Subcutaneous abdominal adipose tissue (tissue), 5 donors: ENCODE data around the gene GAS7.

Source experiments
- H3K27ac ChIP-seq: one replicate; pipeline ENCODE4 v1.7.0; 2013; ENCODE audit warnings: low read depth, mild to moderate bottlenecking, inconsistent platforms, low read length, moderate library complexity
- H3K27me3 ChIP-seq, 5 donors: one replicate each; pipeline ENCODE4 v1.7.0; 2013; ENCODE audit warnings: low read length in 5 of 5, inconsistent platforms in 1 of 5; ENCODE audit not compliant: control insufficient read depth in 5 of 5, insufficient read depth in 4 of 5
- H3K36me3 ChIP-seq, 5 donors: one replicate each; pipeline ENCODE4 v1.7.0; 2013; ENCODE audit warnings: low read length in 5 of 5; ENCODE audit not compliant: control insufficient read depth in 5 of 5, insufficient read depth in 5 of 5
- H3K4me1 ChIP-seq, 5 donors: one replicate each; pipeline ENCODE4 v1.7.0; 2013; ENCODE audit warnings: low read length in 5 of 5, mild to moderate bottlenecking in 3 of 5, moderate library complexity in 1 of 5; ENCODE audit not compliant: control insufficient read depth in 5 of 5, insufficient read depth in 5 of 5
- H3K4me3 ChIP-seq, 5 donors: one replicate each; pipeline ENCODE4 v1.7.0; 2013; ENCODE audit warnings: low read length in 5 of 5, low read depth in 1 of 5
- H3K9ac ChIP-seq, 5 donors: one replicate each; pipeline ENCODE4 v1.7.0; 2013; ENCODE audit warnings: low read length in 5 of 5, mild to moderate bottlenecking in 4 of 5, moderate library complexity in 3 of 5
- H3K9me3 ChIP-seq, 5 donors: one replicate each; pipeline ENCODE4 v1.7.0; 2013; ENCODE audit warnings: low read length in 5 of 5; ENCODE audit not compliant: control insufficient read depth in 5 of 5
- donor health status: healthy.
- donor health status: healthy.
- donor health status: healthy.
- donor health status: healthy.
- donor health status: healthy.

The GAS7 gene

GRCh38 chr17:9948928-9949327 lies 249.5 kb downstream of the GAS7 start:
- Histone ChIP-seq H3K27ac (no peak overlapping the region), H3K4me3 (no peak overlapping the region), H3K36me3 (peaks cover 0 to 24% (median 7%) of the 10 kb centered on the region in 5 donors), H3K9ac (no peak overlapping the region), H3K4me1 (peaks cover 0 to 3% (median 0%) of the 10 kb centered on the region in 5 donors), H3K9me3 (no peaks in the 10 kb centered on the region), H3K27me3 (peaks cover 0 to 4% (median 0%) of the 10 kb centered on the region in 5 donors)

DNA sequence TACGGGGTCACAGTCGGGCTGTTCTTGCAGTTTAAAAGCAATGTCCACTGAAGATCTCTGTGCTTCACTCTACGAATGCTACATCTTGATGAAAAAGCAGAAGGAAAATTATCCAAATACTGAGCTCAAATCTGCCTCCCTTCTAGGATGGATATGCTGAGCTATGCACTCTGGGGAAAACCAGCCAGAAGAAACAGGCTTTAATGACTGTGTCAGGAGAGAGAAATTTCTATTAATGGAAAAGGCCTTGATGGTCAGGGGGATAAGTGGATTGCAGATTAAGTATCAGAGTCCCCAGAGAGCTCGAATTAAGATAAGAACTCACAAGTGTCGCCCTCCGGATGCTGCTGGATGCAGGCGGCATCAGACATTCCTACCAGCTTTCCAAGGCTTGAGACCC lies 253.7 kb downstream of the GAS7 start:
- Histone ChIP-seq H3K9ac (no peak overlapping the region), H3K36me3 (peaks cover 0 to 58% (median 23%) of the 10 kb centered on the region in 5 donors), H3K4me3 (no peak overlapping the region), H3K27ac (no peak overlapping the region), H3K9me3 (no peaks in the 10 kb centered on the region), H3K27me3 (no peaks in the 10 kb centered on the region), H3K4me1 (peaks cover 0 to 3% (median 0%) of the 10 kb centered on the region in 5 donors)

- H3K27ac ChIP-seq = no peak overlapping the region
- H3K36me3 ChIP-seq = peaks cover 0 to 69% (median 23%) of the 10 kb centered on the region in 5 donors
Measured at GRCh38 chr17:9943343-9943742, 255.1 kb downstream of the GAS7 start.

DNA sequence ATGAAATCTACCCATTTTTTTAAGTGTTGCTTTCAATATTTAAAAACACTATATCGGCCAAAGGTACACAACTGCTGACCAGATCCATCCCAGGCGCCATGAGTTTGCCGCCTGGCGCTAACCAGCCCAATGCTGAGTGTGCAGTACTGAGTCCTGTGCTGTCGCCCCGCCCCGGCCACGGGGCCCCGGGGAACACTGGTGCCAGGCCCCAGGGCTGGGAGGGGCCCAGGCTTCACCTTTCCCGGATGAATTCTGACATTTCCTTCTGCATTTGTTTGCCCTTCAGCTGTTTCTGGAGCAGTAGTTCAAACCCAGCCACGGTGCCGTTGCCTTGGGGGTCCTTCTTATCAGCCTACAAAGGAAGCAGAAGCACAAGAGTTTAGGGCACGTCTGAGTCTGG lies 255.5 kb downstream of the GAS7 start:
- Histone ChIP-seq H3K27ac (no peak overlapping the region), H3K4me3 (no peak overlapping the region), H3K9ac (no peak overlapping the region), H3K9me3 (peaks cover 3 to 8% (median 7%) of the 10 kb centered on the region in 5 donors), H3K27me3 (no peaks in the 10 kb centered on the region), H3K36me3 (peaks cover 0 to 69% (median 23%) of the 10 kb centered on the region in 5 donors), H3K4me1 (no peaks in the 10 kb centered on the region)

More at GRCh38 chr17:9943343-9943742, 255.1 kb downstream of the GAS7 start:
- H3K4me3 ChIP-seq = no peak overlapping the region
- H3K9me3 ChIP-seq = peaks cover 0 to 5% (median 4%) of the 10 kb centered on the region in 5 donors
- no peaks in the 10 kb centered on the region for H3K27me3 ChIP-seq
- H3K9ac ChIP-seq = no peak overlapping the region
- H3K4me1 ChIP-seq = no peaks in the 10 kb centered on the region

DNA sequence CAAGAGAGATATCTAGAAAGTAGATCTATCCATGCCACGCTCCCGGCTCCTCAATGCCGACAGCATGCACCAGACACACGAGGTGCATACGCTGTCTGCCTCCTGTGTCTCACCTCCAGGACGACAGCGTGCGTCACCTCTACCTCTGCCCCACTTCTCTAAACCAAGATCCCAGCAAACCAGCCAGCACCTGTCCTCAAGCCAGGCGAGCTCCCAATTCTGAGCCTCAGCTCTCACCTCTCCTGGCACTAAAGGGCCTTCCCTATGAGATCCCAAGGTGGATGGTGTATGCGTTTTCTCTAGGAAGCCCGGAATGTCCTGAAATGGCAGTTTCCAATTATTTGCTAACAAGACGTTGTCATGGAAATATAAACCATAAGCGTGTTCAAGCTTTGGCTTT lies 257.1 kb downstream of the GAS7 start:
- H3K4me3 ChIP-seq = no peak overlapping the region
- peaks cover 4 to 9% (median 8%) of the 10 kb centered on the region in 5 donors for H3K9me3 ChIP-seq
- H3K27ac ChIP-seq = no peak overlapping the region
- H3K27me3 ChIP-seq = no peaks in the 10 kb centered on the region
- peaks cover 6 to 14% (median 13%) of the 10 kb centered on the region in 5 donors for H3K4me1 ChIP-seq
- H3K36me3 ChIP-seq = peaks cover 0 to 70% (median 24%) of the 10 kb centered on the region in 5 donors
- no peak overlapping the region for H3K9ac ChIP-seq

DNA sequence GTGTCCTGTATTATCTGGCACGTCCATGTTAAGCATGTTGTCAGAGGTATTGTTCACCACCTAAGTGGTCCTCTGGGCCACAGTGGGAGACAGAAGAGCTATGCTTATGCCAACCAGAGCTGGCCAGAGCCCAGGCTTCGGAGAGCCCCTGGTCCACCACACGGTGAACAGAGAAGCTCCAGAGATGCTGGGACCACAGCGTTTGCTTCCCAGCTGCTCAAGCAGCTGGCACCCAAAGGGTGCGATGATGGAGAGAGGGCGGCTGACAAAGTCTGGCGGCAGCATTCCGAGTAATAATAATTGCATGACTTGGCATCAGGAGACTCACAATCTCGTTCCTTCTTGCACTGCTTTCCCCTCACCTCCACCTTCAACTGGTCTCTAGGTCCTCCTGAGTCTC lies 257.6 kb downstream of the GAS7 start:
- Histone ChIP-seq H3K4me3 (no peak overlapping the region), H3K9me3 (peaks cover 4 to 9% (median 8%) of the 10 kb centered on the region in 5 donors), H3K27ac (no peak overlapping the region), H3K27me3 (no peaks in the 10 kb centered on the region), H3K9ac (no peak overlapping the region), H3K36me3 (peaks cover 0 to 67% (median 22%) of the 10 kb centered on the region in 5 donors), H3K4me1 (peaks cover 7 to 18% (median 17%) of the 10 kb centered on the region in 5 donors)

GRCh38 chr17:9938764-9939163 lies 259.6 kb downstream of the GAS7 start:
- no peak overlapping the region for H3K9ac ChIP-seq
- H3K36me3 ChIP-seq = peaks cover 0 to 64% (median 22%) of the 10 kb centered on the region in 5 donors
- peaks cover 4 to 9% (median 8%) of the 10 kb centered on the region in 5 donors for H3K9me3 ChIP-seq
- H3K4me3 ChIP-seq = no peak overlapping the region
- H3K27ac ChIP-seq = no peak overlapping the region
- no peaks in the 10 kb centered on the region for H3K27me3 ChIP-seq
- H3K4me1 ChIP-seq = peaks cover 7 to 29% (median 25%) of the 10 kb centered on the region in 5 donors

DNA sequence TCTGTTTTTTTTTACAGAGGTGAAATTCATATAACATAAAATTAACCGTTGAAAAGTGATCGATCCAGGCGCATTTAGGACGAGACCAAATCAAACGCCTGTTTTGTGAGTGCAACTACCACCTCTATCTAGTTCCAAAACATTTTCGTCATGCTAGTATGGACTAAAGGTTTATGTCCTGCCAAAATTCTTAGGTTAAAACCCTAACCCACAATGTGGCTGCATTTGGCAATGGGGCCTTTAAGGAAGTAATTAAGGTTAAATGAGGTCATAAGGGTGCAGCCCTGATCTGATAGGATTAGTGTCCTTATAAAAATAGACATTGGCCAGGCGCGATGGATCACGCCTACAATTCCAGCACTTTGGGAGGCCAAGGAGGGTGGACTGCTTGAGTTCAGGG lies 260.5 kb downstream of the GAS7 start:
- no peak overlapping the region for H3K4me3 ChIP-seq
- no peaks in the 10 kb centered on the region for H3K27me3 ChIP-seq
- no peak overlapping the region for H3K27ac ChIP-seq
- peaks cover 7 to 29% (median 25%) of the 10 kb centered on the region in 5 donors for H3K4me1 ChIP-seq
- H3K36me3 ChIP-seq = peaks cover 0 to 58% (median 19%) of the 10 kb centered on the region in 5 donors
- H3K9ac ChIP-seq = no peak overlapping the region
- H3K9me3 ChIP-seq = peaks cover 4 to 9% (median 8%) of the 10 kb centered on the region in 5 donors

DNA sequence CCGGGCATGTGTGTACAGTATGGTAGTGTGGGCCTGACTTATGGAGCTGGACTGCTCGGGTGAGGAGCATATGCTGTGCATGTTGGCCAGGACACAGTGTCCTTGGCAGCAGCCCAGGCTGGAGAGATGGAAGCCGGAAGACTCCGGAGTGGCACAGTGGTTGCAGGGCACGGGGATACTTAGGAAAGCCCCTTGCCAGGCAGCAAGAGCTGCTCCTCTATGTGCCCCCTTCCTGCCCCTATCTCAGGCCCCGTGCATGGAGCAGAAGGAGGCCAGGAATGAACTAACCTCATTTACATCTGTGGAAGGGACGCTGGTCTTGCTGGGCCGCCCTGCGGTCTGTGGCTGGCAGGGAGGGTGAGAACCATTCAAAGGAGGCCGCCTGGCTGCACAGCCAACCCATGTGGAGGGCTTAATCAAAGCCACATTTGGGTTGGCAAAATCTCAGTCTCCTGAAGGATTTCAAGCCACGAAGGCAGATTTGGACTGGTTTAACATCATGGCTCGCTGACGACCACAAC lies 261.1 kb downstream of the GAS7 start:
- Histone ChIP-seq H3K27ac (no peak overlapping the region), H3K9me3 (peaks cover 4 to 9% (median 8%) of the 10 kb centered on the region in 5 donors), H3K27me3 (no peaks in the 10 kb centered on the region), H3K9ac (no peak overlapping the region), H3K4me3 (peak overlapping the region in 1 of 5 donors; percentile 21), H3K36me3 (peaks cover 0 to 56% (median 17%) of the 10 kb centered on the region in 5 donors), H3K4me1 (peaks cover 7 to 29% (median 25%) of the 10 kb centered on the region in 5 donors)

GRCh38 chr17:9936095-9936494 lies 262.3 kb downstream of the GAS7 start:
- Histone ChIP-seq H3K4me1 (peaks cover 7 to 29% (median 25%) of the 10 kb centered on the region in 5 donors), H3K9ac (peak overlapping the region in 1 of 5 donors; percentile 23), H3K9me3 (peaks cover 4 to 9% (median 8%) of the 10 kb centered on the region in 5 donors), H3K27ac (peak overlapping the region; percentile 20), H3K4me3 (no peak overlapping the region), H3K36me3 (peaks cover 0 to 56% (median 17%) of the 10 kb centered on the region in 5 donors), H3K27me3 (no peaks in the 10 kb centered on the region)
